Upper lobe of left lung (tissue), 4 donors: ENCODE measurements around the gene EEPD1.

Experiments
- CTCF ChIP-seq, 6 experiments: fragments of 450-650 bp in 4 of 6; fragments of 200-600 bp in 2 of 6; sonication (generic) in 2 of 6; IDR thresholded peaks; one replicate each; pipeline ENCODE4 v1.5.1; 2016 to 2019; ENCODE audit warnings: antibody characterized with exemption in 6 of 6
- POLR2A ChIP-seq, 4 donors: fragments of 450-650 bp; IDR thresholded peaks; one replicate each; pipeline ENCODE4 v1.5.1; 2016 to 2017; ENCODE audit warnings: antibody characterized with exemption in 4 of 4, mild to moderate bottlenecking in 2 of 4
- POLR2AphosphoS5 ChIP-seq, 2 donors: sonication (generic); formaldehyde crosslinking; IDR thresholded peaks; one replicate each; pipeline ENCODE4 v1.5.1; 2017; ENCODE audit warnings: antibody characterized with exemption in 2 of 2

GRCh38 chr7:36305226-36305625 lies 152.2 kb downstream of the EEPD1 start:
- TF ChIP-seq POLR2A (IDR thresholded peaks at IDR 0.05) (no peak), CTCF (IDR thresholded peaks at IDR 0.05) (no peak), POLR2AphosphoS5 (IDR thresholded peaks at IDR 0.05) (no peak)
